B cell (primary cell): ENCODE data around the gene PTPRO. TPM values are rescaled to one million over a fixed set of nuclear protein-coding genes. Genes with fewer than 3 reads are reported as not detected.

Experiments
- ATAC-seq: fragments of 200-7000 bp; cut with Tn5 transposase; one replicate; pipeline ENCODE4 v1.10.0; 2021; ENCODE audit warnings: low read depth, mild to moderate bottlenecking, moderate number of reproducible peaks, moderate library complexity
- CTCF ChIA-PET: fragments of 350-600 bp; sonication (Branson Sonifier 250); formaldehyde crosslinking; loops from one replicate; lab custom pipeline; 2021; ENCODE audit warnings: antibody characterized with exemption, inconsistent platforms; lab: Charles Lee
- POLR2A ChIA-PET: fragments of 350-600 bp; sonication (Branson Sonifier 250); formaldehyde crosslinking; loops from one replicate; lab custom pipeline; 2021; ENCODE audit warnings: antibody characterized with exemption; lab: Charles Lee
- DNase-seq: peaks from one replicate; pipeline ENCODE4 v3.0.0; 2013
- H2AFZ ChIP-seq: 2 replicates; pipeline ENCODE4 v1.6.1; 2012; ENCODE audit warnings: mild to moderate bottlenecking, low read depth, low read length; ENCODE audit not compliant: insufficient read depth, poor library complexity, severe bottlenecking
- H3K27ac ChIP-seq, 2 donors: 1 replicate in 1 of 2; 2 replicates in 1 of 2; pipeline ENCODE4 v1.5.1; 2012 to 2013; ENCODE audit warnings: low read length in 2 of 2, mild to moderate bottlenecking in 2 of 2, moderate library complexity in 1 of 2
- H3K27me3 ChIP-seq, 4 experiments: fragments of 200-600 bp in 1 of 4; sonication (generic) in 1 of 4; replicated peaks in 1 of 4; 1 replicate in 2 of 4; 2 replicates in 2 of 4; pipeline versions ENCODE4 v1.6.1 to v1.7.0; 2013 to 2016; ENCODE audit warnings: low read length in 3 of 4, mild to moderate bottlenecking in 2 of 4, mixed read lengths in 1 of 4, moderate library complexity in 1 of 4; ENCODE audit not compliant: insufficient read depth in 4 of 4, control insufficient read depth in 3 of 4; ENCODE audit errors: control extremely low read depth in 1 of 4
- H3K36me3 ChIP-seq, 2 experiments: replicated peaks in 1 of 2; 1 replicate in 1 of 2; 2 replicates in 1 of 2; pipeline versions ENCODE4 v1.6.1 to v1.7.1; 2013; ENCODE audit warnings: low read length in 1 of 2; ENCODE audit not compliant: insufficient read depth in 2 of 2, control insufficient read depth in 1 of 2; ENCODE audit errors: control extremely low read depth in 1 of 2, extremely low read depth in 1 of 2
- H3K4me1 ChIP-seq, 2 donors: fragments of 200-600 bp in 1 of 2; sonication (generic) in 1 of 2; 1 replicate in 1 of 2; 2 replicates in 1 of 2; pipeline versions ENCODE4 v1.5.1 to v1.6.1; 2013 to 2017; ENCODE audit warnings: low read length in 2 of 2; ENCODE audit not compliant: control insufficient read depth in 2 of 2, insufficient read depth in 2 of 2
- H3K4me2 ChIP-seq: replicated peaks from 2 replicates; pipeline ENCODE3; 2012; ENCODE audit warnings: mild to moderate bottlenecking, low read depth, low read length; ENCODE audit not compliant: poor library complexity, severe bottlenecking
- H3K4me3 ChIP-seq, 5 experiments: fragments of 200-600 bp in 1 of 5; sonication (generic) in 1 of 5; 1 replicate in 3 of 5; 2 replicates in 2 of 5; pipeline versions ENCODE4 v1.5.1 to v1.7.0; 2011 to 2016; ENCODE audit warnings: low read length in 4 of 5, mild to moderate bottlenecking in 4 of 5, low read depth in 2 of 5, control low read depth in 1 of 5, moderate library complexity in 1 of 5; ENCODE audit not compliant: insufficient read depth in 1 of 5; ENCODE audit errors: control extremely low read depth in 1 of 5, extremely low read depth in 1 of 5
- H3K79me2 ChIP-seq: fragments of 200-600 bp; sonication (generic); one replicate; pipeline ENCODE4 v1.6.0; 2016; ENCODE audit warnings: low read length; ENCODE audit not compliant: control insufficient read depth, insufficient read depth
- H3K9ac ChIP-seq: fragments of 200-600 bp; sonication (generic); 2 replicates; pipeline ENCODE4 v1.6.1; 2017; ENCODE audit warnings: mild to moderate bottlenecking, low read length, moderate library complexity
- H3K9me3 ChIP-seq, 3 donors: one replicate each; pipeline versions ENCODE4 v1.6.1 to v1.7.1; 2013; ENCODE audit warnings: low read length in 2 of 3; ENCODE audit not compliant: control insufficient read depth in 2 of 3, insufficient read depth in 1 of 3; ENCODE audit errors: control extremely low read depth in 1 of 3
- H4K20me1 ChIP-seq: 2 replicates; pipeline ENCODE4 v1.6.0; 2012; ENCODE audit warnings: mild to moderate bottlenecking, low read length; ENCODE audit not compliant: insufficient read depth, control insufficient read depth, poor library complexity, severe bottlenecking
- H3K27ac Mint-ChIP-seq: one replicate; pipeline ENCODE4 v1.8.0; 2021; ENCODE audit warnings: mixed read lengths
- H3K27me3 Mint-ChIP-seq: one replicate; pipeline ENCODE4 v1.8.0; 2021; ENCODE audit warnings: mixed read lengths
- H3K4me1 Mint-ChIP-seq: one replicate; pipeline ENCODE4 v1.8.0; 2021; ENCODE audit warnings: mixed read lengths
- H3K4me3 Mint-ChIP-seq: one replicate; pipeline ENCODE4 v1.8.0; 2021; ENCODE audit warnings: mixed read lengths
- H3K9me3 Mint-ChIP-seq: one replicate; pipeline ENCODE4 v1.8.0; 2022; ENCODE audit warnings: mixed read lengths; ENCODE audit not compliant: insufficient read depth
- EZH2 ChIP-seq: IDR thresholded peaks from 2 replicates; pipeline ENCODE4 v1.6.1; 2012; ENCODE audit warnings: borderline replicate concordance, low read depth, mild to moderate bottlenecking, moderate library complexity, low read length; ENCODE audit not compliant: insufficient read depth, poor library complexity, severe bottlenecking
- WGBS: methylation state at CpG from one replicate; pipeline ENCODE4 v1.1.5; 2013; ENCODE audit warnings: missing lambda C conversion rate; ENCODE audit not compliant: insufficient coverage; 5-methylcytosine and 5-hydroxymethylcytosine counted together
- intact Hi-C: fragments of 100-400 bp; cut with micrococcal nuclease; formaldehyde crosslinking; loops from one replicate; pipeline ENCODE4 v1.10.0; 2022
- polyA plus RNA-seq: library from polyadenylated mRNA; depleted of rRNA; stranded (reverse); fragments of >200 nt; gene quantifications from 2 replicates; pipeline ENCODE4 v1.2.3, GENCODE V29; 2012
- total RNA-seq, 2 donors: library from RNA; stranded (reverse); fragments of 120-200 nt in 1 of 2; gene quantifications; 1 replicate in 1 of 2; 2 replicates in 1 of 2; pipeline versions ENCODE4 v1.2.3 to v1.2.4, GENCODE V29; 2013 to 2022
- TF ChIP-seq, protein P1 (sequence below): fragments of 200-600 bp; IDR thresholded peaks from one replicate; pipeline ENCODE4 v1.8.0; 2022; ENCODE audit warnings: antibody characterized with exemption, mild to moderate bottlenecking

Gene PTPRO
- total and polyA plus RNA-seq, 2 donors (not counting 1 experiment from before 2014, with no cell fraction given): 23.1 to 23.6 TPM

DNA sequence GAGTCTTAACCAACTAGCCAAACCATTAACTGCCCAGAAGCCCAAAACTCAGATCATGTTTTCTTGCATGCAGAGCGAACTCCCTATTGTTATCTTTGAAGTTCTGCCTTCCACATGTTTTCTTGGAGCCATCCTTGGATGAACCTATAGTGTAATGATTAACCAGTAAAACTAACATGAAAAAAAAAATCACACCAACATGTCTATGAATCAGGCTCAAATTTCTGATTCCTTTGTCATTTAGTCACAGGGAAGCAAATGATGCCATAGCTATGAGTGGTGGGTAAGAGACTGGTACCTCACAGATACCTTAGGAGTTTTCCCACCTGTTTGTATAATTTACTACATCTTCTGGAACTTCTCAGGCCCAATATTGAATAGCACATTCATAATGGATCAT lies 70.7 kb downstream of the PTPRO start:
- intact Hi-C loops: no loop called here

DNA sequence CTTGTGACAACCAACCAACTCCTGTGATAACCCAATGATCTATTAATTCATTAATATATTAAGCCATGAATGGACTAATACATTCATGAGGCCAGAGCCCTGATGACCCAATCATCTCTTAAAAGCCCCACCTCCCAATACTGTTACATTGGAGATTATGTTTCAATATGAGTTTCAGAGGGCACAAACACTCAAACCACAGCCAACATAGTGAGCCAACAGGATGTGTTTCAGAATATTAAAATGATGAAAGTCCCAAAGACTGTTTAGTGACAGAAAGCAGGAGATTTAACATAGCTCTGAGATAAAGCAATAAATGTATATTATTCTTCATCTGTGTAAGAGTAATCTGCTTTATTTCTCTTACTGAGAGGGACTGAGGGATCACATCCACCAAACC lies 71.7 kb downstream of the PTPRO start:
- no peak overlapping the region for H3K4me3 Mint-ChIP-seq
- no peak overlapping the region for H3K27ac Mint-ChIP-seq
- H3K27me3 ChIP-seq: no peaks in the 10 kb centered on the region
- no peak overlapping the region for H3K9ac ChIP-seq
- H3K9me3 Mint-ChIP-seq: no peaks in the 10 kb centered on the region
- TF ChIP-seq, protein P1, sequence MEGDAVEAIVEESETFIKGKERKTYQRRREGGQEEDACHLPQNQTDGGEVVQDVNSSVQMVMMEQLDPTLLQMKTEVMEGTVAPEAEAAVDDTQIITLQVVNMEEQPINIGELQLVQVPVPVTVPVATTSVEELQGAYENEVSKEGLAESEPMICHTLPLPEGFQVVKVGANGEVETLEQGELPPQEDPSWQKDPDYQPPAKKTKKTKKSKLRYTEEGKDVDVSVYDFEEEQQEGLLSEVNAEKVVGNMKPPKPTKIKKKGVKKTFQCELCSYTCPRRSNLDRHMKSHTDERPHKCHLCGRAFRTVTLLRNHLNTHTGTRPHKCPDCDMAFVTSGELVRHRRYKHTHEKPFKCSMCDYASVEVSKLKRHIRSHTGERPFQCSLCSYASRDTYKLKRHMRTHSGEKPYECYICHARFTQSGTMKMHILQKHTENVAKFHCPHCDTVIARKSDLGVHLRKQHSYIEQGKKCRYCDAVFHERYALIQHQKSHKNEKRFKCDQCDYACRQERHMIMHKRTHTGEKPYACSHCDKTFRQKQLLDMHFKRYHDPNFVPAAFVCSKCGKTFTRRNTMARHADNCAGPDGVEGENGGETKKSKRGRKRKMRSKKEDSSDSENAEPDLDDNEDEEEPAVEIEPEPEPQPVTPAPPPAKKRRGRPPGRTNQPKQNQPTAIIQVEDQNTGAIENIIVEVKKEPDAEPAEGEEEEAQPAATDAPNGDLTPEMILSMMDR: no peak
- no peaks in the 10 kb centered on the region for H3K9me3 ChIP-seq
- H3K4me1 ChIP-seq: no peaks in the 10 kb centered on the region
- H3K27me3 Mint-ChIP-seq: no peaks in the 10 kb centered on the region
- ATAC-seq (no peak), DNase-seq (no peak)
- H3K79me2 ChIP-seq: no peaks in the 10 kb centered on the region
- ChIA-PET POLR2A (no interaction called here), CTCF (no interaction called here)
- no peak overlapping the region for H3K4me2 ChIP-seq
- no peak overlapping the region for H2AFZ ChIP-seq
- intact Hi-C loops: no loop called here
- no peak overlapping the region for H3K27ac ChIP-seq
- H3K4me3 ChIP-seq: no peak overlapping the region
- no peaks in the 10 kb centered on the region for H3K36me3 ChIP-seq
- H3K4me1 Mint-ChIP-seq: no peaks in the 10 kb centered on the region
- H4K20me1 ChIP-seq: no peaks in the 10 kb centered on the region

More for the DNA sequence above, 70.7 kb downstream of the PTPRO start:
- H4K20me1 ChIP-seq: no peaks in the 10 kb centered on the region
- H3K79me2 ChIP-seq: no peaks in the 10 kb centered on the region
- no peaks in the 10 kb centered on the region for H3K9me3 ChIP-seq
- Mint-ChIP-seq H3K9me3 (no peaks in the 10 kb centered on the region), H3K27me3 (no peaks in the 10 kb centered on the region), H3K4me1 (no peaks in the 10 kb centered on the region), H3K4me3 (no peak overlapping the region), H3K27ac (no peak overlapping the region)
- no peaks in the 10 kb centered on the region for H3K4me1 ChIP-seq
- DNase-seq: no peak
- no peak overlapping the region for H3K9ac ChIP-seq
- WGBS: no CpG with 5 or more reads among the region's 1 CpG
- no peak overlapping the region for H2AFZ ChIP-seq
- no peak overlapping the region for H3K4me3 ChIP-seq
- H3K4me2 ChIP-seq: no peak overlapping the region
- CTCF ChIA-PET: interaction anchor here (0.7 kb wide), 1 partner anchor 30 kb away, joined by 3 read pairs; no protein-coding TSS in a partner anchor
- ATAC-seq: no peak
- TF ChIP-seq, protein P1: no peak
- no peak for TF ChIP-seq EZH2
- H3K36me3 ChIP-seq: no peaks in the 10 kb centered on the region
- no peak overlapping the region for H3K27ac ChIP-seq
- POLR2A ChIA-PET: no interaction called here
- no peaks in the 10 kb centered on the region for H3K27me3 ChIP-seq
